LNCaP clone FGC (cell line): ENCODE measurements around the gene ELMO1.

ENCODE experiments used
- DNase-seq: peaks from one replicate; pipeline ENCODE4 v3.0.0-alpha.2; 2011; ENCODE audit warnings: low read depth
- H3K4me3 ChIP-seq: 2 replicates; pipeline ENCODE4 v1.5.1; 2011; ENCODE audit warnings: mild to moderate bottlenecking, low read depth, low read length, control low read depth
- CTCF ChIP-seq: IDR thresholded peaks from 2 replicates; pipeline ENCODE4 v1.5.1; 2012; ENCODE audit warnings: mild to moderate bottlenecking; ENCODE audit not compliant: control insufficient read depth, insufficient read depth; ENCODE audit errors: extremely low read depth

Gene ELMO1

GRCh38 chr7:37187179-37187578, 261.5 kb downstream of the ELMO1 start:
- H3K4me3 ChIP-seq = no peak overlapping the region
- DNase-seq = no peak
- TF ChIP-seq CTCF = no peak

- H3K4me3 ChIP-seq = no peak overlapping the region
- no peak for TF ChIP-seq CTCF
- no peak for DNase-seq
These were observed 261.9 kb downstream of the ELMO1 start for GRCh38 chr7:37186753-37187152.

GRCh38 chr7:37181550-37181932, 267.1 kb downstream of the ELMO1 start:
- no peak for TF ChIP-seq CTCF
- H3K4me3 ChIP-seq = no peak overlapping the region
- DNase-seq = no peak

GRCh38 chr7:37180828-37181549, 267.7 kb downstream of the ELMO1 start:
- TF ChIP-seq CTCF = no peak
- no peak overlapping the region for H3K4me3 ChIP-seq
- no peak for DNase-seq

- no peak for DNase-seq
- no peak for TF ChIP-seq CTCF
- no peak overlapping the region for H3K4me3 ChIP-seq
These were observed 272.6 kb downstream of the ELMO1 start for GRCh38 chr7:37176079-37176478.

- DNase-seq = no peak
- no peak overlapping the region for H3K4me3 ChIP-seq
- TF ChIP-seq CTCF = no peak
These were observed 274.2 kb downstream of the ELMO1 start for GRCh38 chr7:37174460-37174859.

- no peak for DNase-seq
- TF ChIP-seq CTCF = no peak
These were observed 275.0 kb downstream of the ELMO1 start for GRCh38 chr7:37173670-37174069.

More at GRCh38 chr7:37173670-37174069, 275.0 kb downstream of the ELMO1 start:
- H3K4me3 ChIP-seq = no peak overlapping the region
